Astrocyte (in vitro differentiated cells and primary cell): ENCODE results near the gene UBASH3A. TPM values are rescaled to one million over a fixed set of nuclear protein-coding genes. Genes with fewer than 3 reads are reported as not detected.

Experiments
- DNase-seq: peaks from one replicate; pipeline ENCODE4 v3.0.0-alpha.2; 2010; ENCODE audit warnings: low read depth
- FAIRE-seq: peaks from 2 replicates; lab custom pipeline; 2011; peaks lifted over from hg19 to GRCh38; lab: Jason Lieb, UNC
- H2AFZ ChIP-seq: 2 replicates; pipeline ENCODE4 v1.6.0; 2012; ENCODE audit warnings: low read depth, low read length, inconsistent platforms
- H3K27ac ChIP-seq: 2 replicates; pipeline ENCODE4 v1.5.1; 2011; ENCODE audit warnings: low read depth, low read length, inconsistent platforms
- H3K27me3 ChIP-seq: 2 replicates; pipeline ENCODE4 v1.6.0; 2011; ENCODE audit warnings: low read length, inconsistent platforms; ENCODE audit not compliant: insufficient read depth
- H3K36me3 ChIP-seq: 2 replicates; pipeline ENCODE4 v1.5.1; 2011; ENCODE audit warnings: low read length, inconsistent platforms; ENCODE audit not compliant: insufficient read depth
- H3K4me1 ChIP-seq: 2 replicates; pipeline ENCODE4 v1.5.1; 2011; ENCODE audit warnings: low read length, inconsistent platforms; ENCODE audit not compliant: insufficient read depth
- H3K4me2 ChIP-seq: 2 replicates; pipeline ENCODE4 v1.6.0; 2012; ENCODE audit warnings: low read length, inconsistent platforms
- H3K4me3 ChIP-seq: 2 replicates; pipeline ENCODE4 v1.5.1; 2011; ENCODE audit warnings: low read depth, mild to moderate bottlenecking, low read length, inconsistent platforms; ENCODE audit not compliant: insufficient read depth
- H3K79me2 ChIP-seq: 2 replicates; pipeline ENCODE4 v1.6.0; 2012; ENCODE audit warnings: mild to moderate bottlenecking, low read length, inconsistent platforms; ENCODE audit not compliant: insufficient read depth
- H3K9ac ChIP-seq: 2 replicates; pipeline ENCODE4 v1.6.0; 2012; ENCODE audit warnings: mild to moderate bottlenecking, low read length, inconsistent platforms
- H3K9me3 ChIP-seq: 2 replicates; pipeline ENCODE4 v1.5.1; 2012; ENCODE audit warnings: low read depth, mild to moderate bottlenecking, low read length, inconsistent platforms; ENCODE audit not compliant: insufficient read depth
- H4K20me1 ChIP-seq: 2 replicates; pipeline ENCODE4 v1.6.0; 2012; ENCODE audit warnings: low read length, inconsistent platforms; ENCODE audit not compliant: insufficient read depth
- H3K27ac Mint-ChIP-seq: one replicate; pipeline ENCODE4 v1.8.0; 2021; ENCODE audit warnings: mild to moderate bottlenecking, mixed read lengths; ENCODE audit not compliant: unreplicated experiment
- H3K27me3 Mint-ChIP-seq: one replicate; pipeline ENCODE4 v1.8.0; 2021; ENCODE audit warnings: low read depth, mixed read lengths; ENCODE audit not compliant: unreplicated experiment
- H3K36me3 Mint-ChIP-seq: one replicate; pipeline ENCODE4 v1.8.0; 2021; ENCODE audit warnings: low read depth, mixed read lengths; ENCODE audit not compliant: unreplicated experiment
- H3K4me1 Mint-ChIP-seq: one replicate; pipeline ENCODE4 v1.8.0; 2021; ENCODE audit warnings: low read depth, mixed read lengths; ENCODE audit not compliant: unreplicated experiment
- H3K4me3 Mint-ChIP-seq: one replicate; pipeline ENCODE4 v1.8.0; 2021; ENCODE audit warnings: mild to moderate bottlenecking, moderate library complexity, mixed read lengths; ENCODE audit not compliant: unreplicated experiment
- H3K9me3 Mint-ChIP-seq: one replicate; pipeline ENCODE4 v1.8.0; 2021; ENCODE audit warnings: mild to moderate bottlenecking, mixed read lengths; ENCODE audit not compliant: unreplicated experiment
- CTCF ChIP-seq: IDR thresholded peaks from 2 replicates; pipeline ENCODE4 v1.5.1; 2011; ENCODE audit warnings: low read depth, mild to moderate bottlenecking, inconsistent platforms, low read length, moderate library complexity; ENCODE audit not compliant: insufficient read depth
- EZH2 ChIP-seq: IDR thresholded peaks from 2 replicates; pipeline ENCODE4 v1.6.1; 2012; ENCODE audit warnings: mild to moderate bottlenecking, low read length, inconsistent platforms; ENCODE audit not compliant: insufficient read depth
- total RNA-seq: library from RNA; stranded (reverse); gene quantifications from 2 replicates; pipeline ENCODE4 v1.2.1, GENCODE V29; 2021

Gene UBASH3A
- total RNA-seq, 1 donor from 2014 or later: not detected

GRCh38 chr21:42489991-42490390, 86.3 kb downstream of the UBASH3A start:
- no peak overlapping the region for H3K4me3 Mint-ChIP-seq
- H3K27me3 Mint-ChIP-seq: peaks cover 25% of the 10 kb centered on the region
- H3K9me3 Mint-ChIP-seq: peaks cover 3% of the 10 kb centered on the region
- no peaks in the 10 kb centered on the region for H3K4me1 Mint-ChIP-seq
- H3K4me3 ChIP-seq: no peak overlapping the region
- no peaks in the 10 kb centered on the region for H3K36me3 Mint-ChIP-seq
- DNase-seq (no peak), FAIRE-seq (no peak)
- no peak for TF ChIP-seq EZH2
- TF ChIP-seq CTCF: no peak
- no peaks in the 10 kb centered on the region for H3K4me1 ChIP-seq
- no peaks in the 10 kb centered on the region for H3K79me2 ChIP-seq
- no peak overlapping the region for H3K27ac ChIP-seq
- H3K4me2 ChIP-seq: no peak overlapping the region
- no peak overlapping the region for H3K27ac Mint-ChIP-seq
- no peaks in the 10 kb centered on the region for H3K9me3 ChIP-seq
- H4K20me1 ChIP-seq: no peaks in the 10 kb centered on the region
- H3K27me3 ChIP-seq: peaks cover 8% of the 10 kb centered on the region
- no peak overlapping the region for H3K9ac ChIP-seq
- no peak overlapping the region for H2AFZ ChIP-seq
- H3K36me3 ChIP-seq: no peaks in the 10 kb centered on the region

- H3K9me3 ChIP-seq: no peaks in the 10 kb centered on the region
- FAIRE-seq: no peak
- Mint-ChIP-seq H3K27ac (no peak overlapping the region), H3K27me3 (peaks cover 25% of the 10 kb centered on the region), H3K36me3 (no peaks in the 10 kb centered on the region), H3K4me3 (no peak overlapping the region), H3K4me1 (no peaks in the 10 kb centered on the region), H3K9me3 (peaks cover 3% of the 10 kb centered on the region)
- no peak overlapping the region for H3K4me3 ChIP-seq
- H3K4me2 ChIP-seq: no peak overlapping the region
- no peak overlapping the region for H3K9ac ChIP-seq
- H3K27ac ChIP-seq: no peak overlapping the region
- no peaks in the 10 kb centered on the region for H3K36me3 ChIP-seq
- H3K79me2 ChIP-seq: no peaks in the 10 kb centered on the region
- no peak for TF ChIP-seq CTCF
- TF ChIP-seq EZH2: no peak
- DNase-seq: no peak
- no peak overlapping the region for H2AFZ ChIP-seq
- peaks cover 4% of the 10 kb centered on the region for H3K4me1 ChIP-seq
- no peaks in the 10 kb centered on the region for H4K20me1 ChIP-seq
- H3K27me3 ChIP-seq: peaks cover 8% of the 10 kb centered on the region
These were observed 87.0 kb downstream of the UBASH3A start for GRCh38 chr21:42490720-42491119.

GRCh38 chr21:42491328-42491727, 87.6 kb downstream of the UBASH3A start:
- no peak overlapping the region for H3K4me3 Mint-ChIP-seq
- no peak overlapping the region for H3K9ac ChIP-seq
- no peaks in the 10 kb centered on the region for H3K4me1 Mint-ChIP-seq

More at GRCh38 chr21:42491328-42491727, 87.6 kb downstream of the UBASH3A start:
- Histone ChIP-seq H3K4me2 (no peak overlapping the region), H3K27ac (no peak overlapping the region), H3K9me3 (no peaks in the 10 kb centered on the region), H4K20me1 (no peaks in the 10 kb centered on the region), H3K4me1 (peaks cover 5% of the 10 kb centered on the region), H2AFZ (no peak overlapping the region), H3K36me3 (no peaks in the 10 kb centered on the region), H3K79me2 (no peaks in the 10 kb centered on the region), H3K27me3 (peaks cover 4% of the 10 kb centered on the region), H3K4me3 (no peak overlapping the region)
- Mint-ChIP-seq H3K27ac (no peak overlapping the region), H3K9me3 (peaks cover 3% of the 10 kb centered on the region), H3K36me3 (no peaks in the 10 kb centered on the region), H3K27me3 (peaks cover 19% of the 10 kb centered on the region)
- TF ChIP-seq EZH2: no peak
- no peak for TF ChIP-seq CTCF
- FAIRE-seq (no peak), DNase-seq (no peak)
